ENCODE results near the gene HERC5.

The HERC5 gene

DNA sequence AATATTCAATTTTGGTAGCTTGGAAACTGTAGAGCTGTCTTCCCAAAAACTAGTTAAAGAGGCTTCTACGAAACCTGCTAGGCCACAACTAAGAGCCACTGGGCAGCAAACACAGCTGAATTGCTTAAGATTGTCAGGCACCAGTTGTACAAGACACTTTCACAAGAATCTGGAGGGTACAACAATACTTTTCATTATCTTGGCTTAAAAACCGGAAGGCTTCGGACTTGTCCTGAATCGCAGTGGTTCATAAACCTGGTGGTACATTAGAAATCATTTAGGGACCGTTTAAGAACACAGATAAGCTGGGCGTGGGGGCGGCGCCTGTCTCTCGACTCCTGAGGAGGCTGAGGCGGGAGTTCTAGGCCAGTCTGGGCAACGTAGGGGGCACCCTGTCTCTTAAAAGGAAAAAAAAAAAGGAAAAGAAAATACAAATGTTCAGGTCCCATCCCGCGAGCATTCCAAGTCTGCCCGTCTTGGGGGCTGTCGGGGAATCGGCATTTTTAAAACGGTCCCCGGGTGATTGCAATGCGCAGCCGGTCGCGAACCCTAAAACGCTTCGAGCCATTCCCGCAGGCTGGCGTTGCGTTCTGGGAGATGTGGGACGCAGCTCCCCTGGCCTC is 65.9 kb downstream of the HERC5 start:
- DNase-seq (ENCODE audit: low read depth in 2 of 2): peak in 1 of 2 donors; percentile 4

DNA sequence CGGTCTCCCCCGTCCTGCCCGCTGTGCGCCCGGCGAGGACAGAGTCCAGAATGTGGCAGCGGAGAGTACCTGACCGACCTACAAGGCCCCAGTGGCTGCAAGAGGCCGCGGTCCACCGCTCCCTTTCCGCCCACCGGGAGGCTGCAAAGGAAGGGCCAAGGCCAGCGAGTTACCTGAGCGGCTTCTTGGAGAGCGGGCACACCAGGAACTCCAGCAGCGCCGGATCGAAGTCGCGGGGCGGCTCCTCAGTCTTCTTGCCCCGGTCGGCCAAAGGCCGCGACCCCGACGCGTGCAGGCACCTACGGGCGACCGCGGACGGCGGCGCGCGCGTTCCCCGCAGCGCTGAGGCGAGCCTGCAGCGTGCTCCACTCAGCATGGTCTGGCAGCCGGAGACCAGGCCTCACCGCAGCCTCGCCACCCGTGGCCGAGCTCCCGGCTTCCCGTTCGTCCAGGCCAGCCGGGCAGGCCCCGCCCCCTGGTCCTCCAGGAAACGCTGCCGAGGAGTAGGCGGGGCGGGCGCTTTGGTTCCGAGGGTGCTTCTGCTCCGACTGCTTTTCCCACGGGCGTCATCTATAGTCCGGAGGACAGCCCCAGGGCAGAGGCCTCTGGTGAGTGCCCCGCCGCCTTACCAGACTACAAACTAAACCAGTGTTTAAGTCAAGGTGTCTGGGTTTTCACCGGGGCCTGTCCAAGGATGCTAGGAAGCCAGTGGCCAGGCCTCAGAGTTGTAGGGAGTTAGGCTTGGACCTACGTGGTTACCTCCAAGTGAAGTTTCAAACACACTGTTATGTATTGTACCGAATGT is 66.6 kb downstream of the HERC5 start, which contains the start of gene PYURF:
Gene PYURF, minus strand, starts transcription at position 452 of the 805 bp plus-strand sequence. Its CDS starts 76 bp downstream, at position 376.
- peak; percentile 44 to 58 for DNase-seq (ENCODE audit: low read depth in 2 of 2)

DNA sequence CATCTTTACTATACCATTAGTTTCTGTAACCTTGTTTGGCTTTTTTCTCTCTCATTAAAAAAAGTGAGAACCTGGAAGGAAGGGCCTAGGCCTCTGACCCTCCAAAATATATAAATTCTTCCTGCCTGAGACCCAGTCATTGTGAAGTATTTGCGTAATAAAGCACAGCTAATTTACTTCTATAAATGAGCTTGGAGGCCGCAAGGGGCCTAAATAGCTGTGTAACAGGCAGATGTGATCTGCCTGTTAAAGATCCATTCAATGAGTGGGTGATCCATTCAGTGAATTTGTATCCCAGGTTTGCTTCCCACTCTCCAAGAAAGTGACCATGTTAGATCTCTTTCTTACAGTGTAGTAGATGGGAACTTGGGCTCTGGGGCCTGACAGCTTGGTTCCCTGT is 67.3 kb downstream of the HERC5 start:
- no peak for DNase-seq (ENCODE audit: low read depth in 2 of 2)

DNA sequence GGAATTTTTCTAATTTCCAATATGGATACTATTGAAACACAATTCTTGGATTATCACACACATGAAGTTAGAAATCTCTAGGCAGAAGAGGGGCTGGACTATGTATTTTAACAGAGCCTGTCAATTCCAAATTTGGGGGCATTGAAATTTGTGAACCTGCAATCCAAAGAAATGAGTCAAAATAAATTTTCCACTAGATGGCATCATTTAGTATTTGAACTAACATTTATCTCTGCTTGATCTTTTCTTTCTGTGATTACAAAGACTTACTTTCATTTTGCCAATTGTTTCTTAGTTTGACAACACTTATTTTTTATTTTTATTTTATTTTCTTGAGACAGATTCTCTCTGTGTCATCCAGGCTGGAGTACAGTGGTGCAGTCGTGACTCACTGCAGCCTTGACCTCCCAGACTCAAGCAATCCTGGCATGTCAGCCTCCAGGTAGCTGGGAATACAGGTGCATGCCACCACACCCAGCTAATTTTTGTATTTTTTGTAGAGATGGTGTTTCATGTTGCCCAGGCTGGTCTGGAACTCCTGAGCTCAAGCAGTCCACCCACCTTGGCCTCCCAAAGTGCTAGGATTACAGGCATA is 69.4 kb downstream of the HERC5 start:
- no peak for DNase-seq (ENCODE audit: low read depth in 2 of 2)

DNA sequence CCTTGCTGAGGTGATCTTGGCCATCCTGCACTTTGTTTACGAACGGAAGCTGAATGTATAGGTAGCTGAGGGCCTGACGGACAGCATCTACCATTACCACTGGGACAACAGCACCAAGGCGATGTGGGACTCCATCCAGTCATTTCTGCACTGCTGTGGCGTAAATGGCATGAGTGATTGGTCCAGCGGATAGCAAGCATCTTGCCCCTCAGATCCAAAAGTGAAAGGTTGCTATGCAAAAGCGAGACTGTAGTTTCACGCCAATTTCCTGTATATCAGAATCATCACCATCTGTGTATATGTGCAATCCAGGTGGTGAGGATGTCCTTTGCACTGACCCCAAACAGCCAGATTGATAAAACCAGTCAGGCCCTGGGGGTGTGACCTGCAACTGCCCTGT is 70.9 kb downstream of the HERC5 start:
- DNase-seq (ENCODE audit: low read depth in 2 of 2): no peak

DNA sequence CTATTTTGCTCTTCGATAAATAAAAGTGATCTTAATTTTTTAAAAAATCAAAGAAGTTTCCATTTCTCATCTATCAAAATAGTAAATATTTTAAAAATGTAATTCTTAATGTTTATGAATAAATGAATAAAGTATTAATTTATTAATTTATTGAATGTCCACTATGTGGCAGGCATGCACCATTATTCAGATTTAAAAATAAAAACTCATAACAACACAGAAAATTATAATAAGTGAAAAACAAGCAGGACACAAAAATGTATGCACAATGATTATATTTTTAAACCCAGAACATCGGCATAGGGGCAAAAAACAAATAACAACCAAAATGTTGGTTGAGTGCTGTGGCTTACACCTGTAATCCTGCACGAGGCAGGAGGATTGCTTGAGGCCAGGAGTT is 71.9 kb downstream of the HERC5 start:
- DNase-seq (ENCODE audit: low read depth in 2 of 2): no peak

DNA sequence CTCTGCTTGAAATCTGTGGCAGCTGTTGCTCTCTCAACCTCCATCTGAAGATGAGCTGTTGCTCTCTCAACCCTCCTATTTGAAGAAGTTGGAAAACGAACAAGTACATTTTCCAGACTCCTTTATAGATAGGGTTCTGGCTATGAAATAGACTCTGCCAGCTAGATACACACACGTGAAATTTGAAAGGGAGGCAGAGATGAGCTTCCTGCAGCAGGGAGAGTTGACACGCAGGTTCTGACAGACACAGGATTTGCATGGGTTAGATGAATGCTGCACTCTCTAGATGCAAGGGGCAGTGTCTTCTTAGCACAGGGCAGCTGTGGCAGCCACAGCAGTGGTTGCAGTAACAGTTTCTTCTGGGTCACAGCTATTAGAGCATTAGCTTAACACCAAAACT is 74.6 kb downstream of the HERC5 start:
- no peak for DNase-seq (ENCODE audit: low read depth in 2 of 2)

DNA sequence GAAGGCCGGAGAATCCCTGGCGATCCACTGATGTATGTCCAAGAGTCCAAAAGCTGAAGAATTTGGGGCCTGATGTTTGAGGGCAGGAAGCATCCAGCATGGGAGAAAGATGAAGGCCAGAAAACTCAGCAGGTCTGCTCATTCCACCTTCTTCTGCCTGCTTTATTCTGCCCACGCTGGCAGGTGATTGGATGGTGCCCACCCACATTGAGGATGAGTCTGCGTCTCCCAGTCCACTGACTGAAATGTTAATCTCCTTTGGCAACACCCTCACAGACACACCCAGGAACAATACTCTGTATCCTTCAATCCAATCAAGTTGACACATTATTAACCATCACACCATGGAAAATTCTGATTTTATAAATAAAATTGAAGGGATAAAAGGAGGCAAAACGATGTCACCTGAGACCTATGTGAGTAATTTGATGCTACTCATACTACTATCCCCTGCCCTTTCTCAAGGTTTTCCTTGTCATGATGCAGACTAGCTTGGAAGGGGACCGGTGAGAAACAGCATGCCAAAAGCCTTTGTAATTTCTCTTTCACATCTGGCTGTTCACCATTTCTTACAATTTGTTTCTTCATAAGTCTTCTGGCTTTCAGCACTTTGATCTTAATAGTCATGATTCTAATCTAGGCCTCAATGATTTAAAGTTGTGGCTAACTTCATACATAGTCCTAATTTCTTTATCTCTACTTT is 76.3 kb downstream of the HERC5 start:
- no peak for DNase-seq (ENCODE audit: low read depth in 2 of 2)

DNA sequence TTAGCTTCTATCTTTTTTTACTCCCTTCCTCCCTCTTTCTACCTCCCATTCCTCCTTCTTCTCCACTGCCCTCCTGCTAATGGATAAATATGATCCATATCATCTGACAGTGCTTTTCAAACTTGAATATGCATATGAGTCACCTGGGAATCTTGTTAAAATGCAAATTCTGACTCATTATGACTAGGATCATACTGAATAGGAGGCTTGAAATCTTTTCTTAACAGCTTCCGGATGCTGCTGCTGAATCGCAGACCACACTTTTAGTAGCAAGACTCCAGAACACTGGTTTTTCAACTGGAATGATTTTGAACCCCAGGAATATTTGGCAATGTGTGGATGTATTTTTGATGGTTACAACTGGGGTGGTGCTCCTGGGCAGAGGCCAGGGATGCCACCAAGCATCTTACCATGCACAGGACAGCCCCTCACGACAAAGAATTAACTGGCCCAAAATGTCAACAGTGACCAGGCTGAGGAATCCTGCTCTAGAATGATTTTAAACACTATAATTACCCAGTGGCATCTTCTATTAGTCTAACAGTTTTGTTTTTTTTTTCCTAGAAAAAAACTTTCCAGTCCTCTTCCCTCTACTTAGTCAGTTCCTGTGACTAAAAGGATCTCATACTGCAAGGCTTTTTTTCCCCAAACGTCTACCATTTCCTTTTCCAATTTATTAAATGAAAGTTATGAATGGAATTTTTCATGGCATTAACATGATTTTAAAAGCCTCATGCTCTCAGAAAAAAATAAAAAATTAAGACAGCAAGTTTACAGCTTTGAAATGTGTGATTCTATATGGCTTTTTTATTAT is 77.2 kb downstream of the HERC5 start:
- DNase-seq (ENCODE audit: low read depth in 2 of 2): no peak

DNA sequence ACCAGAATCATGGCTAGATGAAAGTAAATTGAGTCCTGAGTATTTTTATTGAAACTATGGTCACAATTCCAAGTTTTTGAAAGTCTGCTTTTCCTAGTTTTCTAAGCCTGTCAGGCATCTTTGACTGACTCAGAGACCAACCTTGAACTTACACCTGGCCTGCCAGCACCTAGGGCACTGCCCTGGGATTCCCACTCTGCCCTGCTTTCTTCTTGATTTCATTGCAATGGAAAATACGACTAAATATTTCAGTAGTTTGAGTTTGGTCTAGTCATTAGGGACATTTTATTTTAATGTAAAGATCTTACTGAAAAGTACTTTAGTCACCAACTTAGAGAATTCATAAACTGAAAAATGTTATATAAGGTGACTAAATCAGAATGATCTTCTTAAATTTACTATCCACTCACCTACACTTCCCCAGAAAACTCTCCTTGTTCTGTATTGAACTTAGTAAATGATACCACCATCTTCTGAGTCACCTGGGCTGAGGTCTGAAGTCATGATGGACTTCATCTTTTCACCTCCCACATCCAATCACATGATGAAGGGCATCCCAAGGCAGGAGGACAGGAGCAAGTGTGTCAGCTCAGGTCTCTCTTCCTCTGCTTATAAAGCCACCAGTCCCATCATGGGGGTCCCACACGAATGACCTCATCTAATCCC is 78.3 kb downstream of the HERC5 start:
- DNase-seq (ENCODE audit: low read depth in 2 of 2): no peak

DNA sequence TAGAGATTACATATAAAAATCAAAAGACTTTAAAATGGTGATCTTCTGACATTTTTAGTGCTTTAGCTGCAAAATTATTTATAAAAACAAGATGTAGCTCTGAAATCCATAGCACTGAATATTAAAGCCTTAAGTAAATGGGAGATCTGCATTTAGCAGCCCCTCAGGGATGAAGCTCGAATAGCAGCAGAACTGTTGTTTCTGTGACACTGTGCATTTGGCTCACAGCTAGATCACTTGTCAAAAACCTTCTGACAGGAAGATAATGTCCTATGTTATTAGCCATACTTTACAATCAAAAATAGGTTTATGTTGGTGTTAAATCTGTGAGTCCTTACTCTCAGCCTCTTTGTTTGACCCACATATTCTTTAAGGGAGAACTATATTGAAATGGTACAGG is 80.8 kb downstream of the HERC5 start:
- no peak for DNase-seq (ENCODE audit: low read depth in 2 of 2)

DNA sequence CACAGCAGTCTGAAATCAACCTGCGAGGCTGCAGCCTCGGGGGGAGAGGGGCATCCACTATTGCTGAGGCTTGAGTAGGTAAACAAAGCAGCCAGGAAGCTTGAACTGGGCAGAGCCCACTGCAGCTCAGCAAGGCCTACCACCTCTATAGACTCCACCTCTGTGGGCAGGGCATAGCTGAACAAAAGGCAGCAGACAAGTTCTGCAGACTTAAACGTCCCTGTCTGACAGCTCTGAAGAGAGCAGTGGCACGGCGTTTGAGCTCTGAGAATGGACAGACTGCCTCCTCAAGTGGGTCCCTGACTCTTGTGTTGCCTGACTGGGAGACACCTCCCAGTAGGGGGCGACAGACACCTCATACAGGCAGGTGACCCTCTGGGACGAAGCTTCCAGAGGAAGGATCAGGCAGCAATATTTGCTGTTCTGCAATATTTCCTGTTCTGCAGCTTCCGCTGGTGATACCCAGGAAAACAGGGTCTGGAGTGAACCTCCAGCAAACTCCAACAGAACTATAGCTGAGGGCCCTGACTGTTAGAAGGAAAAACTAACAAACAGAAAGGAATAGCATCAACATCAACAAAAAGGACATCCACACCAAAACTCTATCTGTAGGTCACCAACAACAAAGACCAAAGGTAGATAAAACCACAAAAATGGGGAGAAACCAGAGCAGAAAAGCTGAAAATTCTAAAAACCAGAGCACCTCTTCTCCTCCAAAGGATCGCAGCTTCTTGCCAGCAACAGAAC is 82.6 kb downstream of the HERC5 start:
- DNase-seq (ENCODE audit: low read depth in 2 of 2): peak; percentile 39 to 56

DNA sequence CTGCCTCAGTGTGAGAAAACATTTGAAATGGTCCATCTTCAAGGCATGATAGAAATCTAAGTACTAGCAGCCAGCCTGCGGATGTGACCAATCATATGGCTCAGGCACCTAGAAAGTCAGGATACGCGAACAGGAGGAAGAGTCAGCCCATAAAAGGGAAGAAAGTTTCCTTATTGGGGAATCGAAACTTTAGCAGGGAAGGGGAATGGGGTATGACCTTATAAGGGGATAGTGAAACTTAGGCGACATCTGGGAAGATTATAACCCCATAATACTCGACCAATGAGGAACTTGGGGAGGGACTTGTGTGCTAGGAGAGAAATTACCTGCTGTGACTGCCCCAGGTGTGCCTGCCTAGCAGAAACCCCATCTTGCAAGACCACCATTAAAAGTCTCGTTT is 92.9 kb downstream of the HERC5 start:
- no peak for DNase-seq (ENCODE audit: low read depth in 2 of 2)
